IMR-90 (cell line): ENCODE measurements around the gene MRC1. TPM values are rescaled to one million over a fixed set of nuclear protein-coding genes. Genes with fewer than 3 reads are reported as not detected.

Experiments used
- ATAC-seq: fragments of 200-7000 bp; cut with Tn5 transposase; 2 replicates; pipeline ENCODE4 v1.9.1; 2020; ENCODE audit warnings: low read depth, mild to moderate bottlenecking, moderate library complexity
- BruUV-seq: library from RNA; stranded (reverse); fragments of 400-500 nt; replicated peaks from 2 replicates; lab custom pipeline; 2021; lab: Mats Ljungman, UMichigan
- CTCF ChIA-PET: fragments of 300-600 bp; formaldehyde crosslinking; extraction: SDS; loops from one replicate; lab custom pipeline; 2021; ENCODE audit warnings: antibody characterized with exemption; lab: Yijun Ruan, JAX
- POLR2A ChIA-PET: fragments of 300-600 bp; sonication (Branson Sonifier 250); formaldehyde crosslinking; loops from one replicate; lab custom pipeline; 2022; ENCODE audit warnings: antibody characterized with exemption; ENCODE audit not compliant: unreplicated experiment; lab: Charles Lee
- DNase-seq: peaks from one replicate; pipeline ENCODE4 v3.0.0; 2013
- H2AFZ ChIP-seq: replicated peaks from 2 replicates; pipeline ENCODE3; 2013; ENCODE audit warnings: low read length, mild to moderate bottlenecking; ENCODE audit not compliant: poor library complexity
- H2AK5ac ChIP-seq: 2 replicates; pipeline ENCODE4 v1.6.1; 2013; ENCODE audit warnings: low read depth, low read length, inconsistent platforms
- H2AK9ac ChIP-seq: replicated peaks from 2 replicates; pipeline ENCODE3; 2013; ENCODE audit warnings: mild to moderate bottlenecking, low read depth, low read length, moderate library complexity; ENCODE audit not compliant: poor library complexity
- H2BK120ac ChIP-seq: 2 replicates; pipeline ENCODE4 v1.6.1; 2013; ENCODE audit warnings: low read depth, low read length, inconsistent platforms
- H2BK15ac ChIP-seq: 3 replicates; pipeline ENCODE4 v1.6.1; 2013; ENCODE audit warnings: low read depth, low read length, inconsistent platforms
- H2BK20ac ChIP-seq: 2 replicates; pipeline ENCODE4 v1.6.1; 2013; ENCODE audit warnings: low read depth, mild to moderate bottlenecking, inconsistent platforms, low read length, moderate library complexity
- H2BK5ac ChIP-seq: 2 replicates; pipeline ENCODE4 v1.6.1; 2013; ENCODE audit warnings: mild to moderate bottlenecking, low read depth, low read length, inconsistent platforms; ENCODE audit not compliant: poor library complexity, severe bottlenecking
- H3K14ac ChIP-seq: replicated peaks from 2 replicates; pipeline ENCODE4 v1.6.1; 2013; ENCODE audit warnings: low read depth, low read length, inconsistent platforms
- H3K18ac ChIP-seq: 2 replicates; pipeline ENCODE4 v1.6.1; 2013; ENCODE audit warnings: low read depth, low read length, control low read depth
- H3K23ac ChIP-seq: 2 replicates; pipeline ENCODE4 v1.6.1; 2013; ENCODE audit warnings: low read depth, low read length, inconsistent platforms
- H3K27ac ChIP-seq: 2 replicates; pipeline ENCODE4 v1.5.1; 2013; ENCODE audit warnings: mild to moderate bottlenecking, control low read depth, low read length; ENCODE audit not compliant: insufficient read depth
- H3K27me3 ChIP-seq: 2 replicates; pipeline ENCODE4 v1.6.1; 2013; ENCODE audit warnings: low read length; ENCODE audit not compliant: control insufficient read depth, insufficient read depth
- H3K36me3 ChIP-seq: 2 replicates; pipeline ENCODE4 v1.6.1; 2013; ENCODE audit warnings: low read length, mixed read lengths; ENCODE audit not compliant: control insufficient read depth, insufficient read depth
- H3K4ac ChIP-seq: 2 replicates; pipeline ENCODE4 v1.6.1; 2013; ENCODE audit warnings: low read depth, low read length, inconsistent platforms
- H3K4me1 ChIP-seq: 2 replicates; pipeline ENCODE4 v1.6.1; 2013; ENCODE audit warnings: low read length, mixed read lengths; ENCODE audit not compliant: control insufficient read depth, insufficient read depth
- H3K4me2 ChIP-seq: 2 replicates; pipeline ENCODE4 v1.6.1; 2013; ENCODE audit warnings: low read depth, mild to moderate bottlenecking, control low read depth, low read length, moderate library complexity
- H3K4me3 ChIP-seq: 2 replicates; pipeline ENCODE4 v1.5.1; 2013; ENCODE audit warnings: low read depth, mild to moderate bottlenecking, control low read depth, low read length, moderate library complexity; ENCODE audit not compliant: insufficient read depth
- H3K56ac ChIP-seq: 2 replicates; pipeline ENCODE4 v1.6.1; 2013; ENCODE audit warnings: low read length, inconsistent platforms; ENCODE audit not compliant: insufficient read depth; ENCODE audit errors: extremely low read depth
- H3K79me1 ChIP-seq, 2 experiments: 2 replicates each; pipeline ENCODE4 v1.6.1; 2013; ENCODE audit warnings: low read length in 2 of 2, inconsistent platforms in 1 of 2, low read depth in 1 of 2
- H3K9ac ChIP-seq: 2 replicates; pipeline ENCODE4 v1.6.1; 2013; ENCODE audit warnings: low read depth, low read length, control low read depth
- H3K9me1 ChIP-seq: 2 replicates; pipeline ENCODE4 v1.6.1; 2013; ENCODE audit warnings: low read length, inconsistent platforms; ENCODE audit not compliant: insufficient read depth
- H3K9me3 ChIP-seq: 2 replicates; pipeline ENCODE4 v1.6.1; 2013; ENCODE audit warnings: low read length; ENCODE audit not compliant: control insufficient read depth, insufficient read depth
- H4K20me1 ChIP-seq: 2 replicates; pipeline ENCODE4 v1.6.1; 2013; ENCODE audit warnings: low read length, inconsistent platforms; ENCODE audit not compliant: insufficient read depth
- H4K5ac ChIP-seq: 2 replicates; pipeline ENCODE4 v1.6.1; 2013; ENCODE audit warnings: mild to moderate bottlenecking, low read depth, low read length, control low read depth
- H4K8ac ChIP-seq, 2 experiments: 2 replicates each; pipeline ENCODE4 v1.6.1; 2013; ENCODE audit warnings: low read depth in 2 of 2, low read length in 2 of 2, control low read depth in 1 of 2, inconsistent platforms in 1 of 2
- H4K91ac ChIP-seq: 2 replicates; pipeline ENCODE4 v1.6.1; 2013; ENCODE audit warnings: low read depth, low read length, inconsistent platforms; ENCODE audit not compliant: insufficient read depth
- CEBPB ChIP-seq: IDR thresholded peaks from 2 replicates; pipeline ENCODE4 v1.6.1; 2012; ENCODE audit warnings: low read depth, low read length, improper control_type of control experiment
- MAZ ChIP-seq: IDR thresholded peaks from 2 replicates; pipeline ENCODE4 v1.6.1; 2012; ENCODE audit warnings: low read depth, mild to moderate bottlenecking, low read length, improper control_type of control experiment, moderate library complexity, borderline replicate concordance
- MXI1 ChIP-seq: IDR thresholded peaks from 2 replicates; pipeline ENCODE4 v1.6.1; 2012; ENCODE audit warnings: low read depth, mild to moderate bottlenecking, low read length, moderate library complexity, borderline replicate concordance
- WGBS, 2 experiments: methylation state at CpG; one replicate each; pipeline versions ENCODE4 v1.1.5 to v1.1.7; 2013; ENCODE audit warnings: missing lambda C conversion rate in 2 of 2; ENCODE audit not compliant: insufficient read length in 1 of 2; ENCODE audit errors: extremely low coverage in 2 of 2; 5-methylcytosine and 5-hydroxymethylcytosine counted together
- dilution Hi-C: fragments of 300-500 bp; cut with HindIII; formaldehyde crosslinking; loops from one replicate; pipeline ENCODE4 v1.14.3; 2018; ENCODE audit warnings: low sequenced_read_pairs; ENCODE audit not compliant: unreplicated experiment
- in situ Hi-C: fragments of 300-500 bp; cut with MboI; formaldehyde crosslinking; loops from 3 replicates; pipeline ENCODE4 v1.14.3; 2019; ENCODE audit warnings: low sequenced_read_pairs, inconsistent platforms, mixed read lengths
- intact Hi-C: fragments of 100-400 bp; cut with micrococcal nuclease; formaldehyde crosslinking; loops from 2 replicates; pipeline ENCODE4 v1.10.0; 2022
- polyA plus RNA-seq, 3 experiments: library from polyadenylated mRNA; depleted of rRNA; stranded (reverse); fragments of >200 nt; gene quantifications; 2 replicates each; pipeline ENCODE4 v1.2.3, GENCODE V29; 2012; ENCODE audit warnings: low replicate concordance in 1 of 3
- total RNA-seq: library from RNA; depleted of rRNA; stranded (reverse); fragments of >200 nt; gene quantifications from 2 replicates; pipeline ENCODE4 v1.2.3, GENCODE V29; 2012

Gene MRC1
- total and polyA plus RNA-seq, 2 of the 4 experiments (the other 2 are of a cell fraction): not detected

DNA sequence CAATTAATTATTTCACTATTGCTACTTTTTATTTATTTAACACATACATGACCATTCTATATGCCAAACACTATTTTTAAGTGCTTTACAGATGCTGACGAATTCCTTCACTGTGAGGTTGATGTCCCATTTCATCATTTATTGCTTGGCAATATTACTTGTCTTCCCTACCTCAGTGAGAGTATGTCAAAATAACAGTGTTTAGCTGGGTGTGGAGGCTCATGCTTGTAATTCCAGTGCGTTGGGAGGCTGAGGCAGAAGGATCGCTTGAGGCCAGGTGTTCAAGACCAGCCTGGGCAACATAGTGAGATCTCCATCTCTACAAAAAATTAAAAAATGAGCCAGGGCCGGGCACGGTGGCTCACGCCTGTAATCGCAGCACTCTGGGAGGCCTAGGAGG is 19.8 kb upstream of the MRC1 start:
- CTCF ChIA-PET: no interaction called here
- Histone ChIP-seq H3K4me2 (no peak overlapping the region), H4K8ac (no peak overlapping the region), H3K9ac (no peak overlapping the region), H3K4me1 (peaks cover 4% of the 10 kb centered on the region), H2BK20ac (peak overlapping the region; percentile 65; the same call in 1 of the 2 replicates), H3K23ac (no peak overlapping the region), H3K36me3 (no peaks in the 10 kb centered on the region), H3K27ac (no peak overlapping the region), H2AK9ac (no peak overlapping the region), H2AK5ac (no peak overlapping the region), H3K4me3 (no peak overlapping the region), H2BK120ac (no peak overlapping the region), H3K56ac (no peak overlapping the region), H3K9me1 (peaks cover 14% of the 10 kb centered on the region), H4K20me1 (no peaks in the 10 kb centered on the region), H2BK5ac (no peak overlapping the region), H3K79me1 (no peaks in the 10 kb centered on the region), H4K5ac (no peak overlapping the region), H2AFZ (no peak overlapping the region), H3K14ac (no peak overlapping the region), H3K18ac (no peak overlapping the region), H4K91ac (no peak overlapping the region), H3K27me3 (no peaks in the 10 kb centered on the region), H3K9me3 (no peaks in the 10 kb centered on the region), H2BK15ac (no peak overlapping the region), H3K4ac (no peak overlapping the region)
- dilution Hi-C loops (no loop called here), intact Hi-C loops (no loop called here), in situ Hi-C loops (no loop called here)
- POLR2A ChIA-PET: no interaction called here
- DNase-seq (no peak), ATAC-seq (no peak)
- TF ChIP-seq MXI1 (no peak), MAZ (no peak), CEBPB (no peak)
- WGBS, 2 experiments: no CpG with 5 or more reads among the region's 7 CpGs
- no TSS peak for BruUV-seq
